Hematopoietic multipotent progenitor cell treated with erythropoietin and hydrocortisone succinate and interleukin-3 and kit ligand, for 17 days (in vitro differentiated cells): ENCODE measurements around the gene RTL9.
"Not testable (repeated sequence)": the region's sequence is repeated elsewhere in the genome, so short reads cannot be mapped to it uniquely, and the experiment has no call there.

Experiments used
- DNase-seq: peaks from one replicate; pipeline ENCODE4 v3.0.0-alpha.2; 2015; ENCODE audit warnings: low spot score

Gene RTL9

DNA sequence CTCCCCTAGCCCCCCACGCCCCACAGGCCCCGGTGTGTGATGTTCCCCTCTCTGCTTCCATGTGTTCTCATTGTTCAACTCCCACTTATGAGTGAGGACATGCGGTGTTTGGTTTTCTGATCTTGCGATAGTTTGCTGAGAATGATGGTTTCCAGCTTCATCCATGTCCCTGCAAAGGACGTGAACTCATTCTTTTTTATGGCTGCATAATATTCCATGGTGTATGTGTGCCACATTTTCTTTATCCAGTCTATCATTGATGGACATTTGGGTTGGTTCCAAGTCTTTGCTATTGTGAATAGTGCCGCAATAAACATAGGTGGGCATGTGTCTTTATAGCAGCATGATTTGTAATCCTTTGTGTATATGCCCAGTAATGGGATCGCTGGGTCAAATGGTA is 47.6 kb downstream of the RTL9 start:
- DNase-seq, result not testable (repeated sequence)

DNA sequence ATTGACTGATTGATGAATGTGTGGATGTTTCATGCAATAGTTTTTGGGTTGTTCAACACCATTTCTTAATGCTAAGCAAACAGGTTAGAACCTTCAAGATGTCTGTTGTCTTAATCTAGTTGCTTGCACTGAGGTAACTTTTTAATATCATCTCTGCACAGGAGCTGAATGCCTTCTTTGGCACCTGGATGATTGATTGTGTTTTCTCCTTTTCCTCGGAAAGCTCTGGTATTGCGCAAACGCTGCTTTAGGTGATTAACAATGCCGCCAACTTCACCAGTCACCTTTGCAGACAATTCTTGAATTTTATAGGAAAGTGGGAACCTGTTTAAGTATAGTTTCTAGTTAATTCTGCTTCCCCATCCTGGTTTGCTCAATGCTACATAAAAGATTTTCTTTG is 48.2 kb downstream of the RTL9 start:
- DNase-seq, result no peak

DNA sequence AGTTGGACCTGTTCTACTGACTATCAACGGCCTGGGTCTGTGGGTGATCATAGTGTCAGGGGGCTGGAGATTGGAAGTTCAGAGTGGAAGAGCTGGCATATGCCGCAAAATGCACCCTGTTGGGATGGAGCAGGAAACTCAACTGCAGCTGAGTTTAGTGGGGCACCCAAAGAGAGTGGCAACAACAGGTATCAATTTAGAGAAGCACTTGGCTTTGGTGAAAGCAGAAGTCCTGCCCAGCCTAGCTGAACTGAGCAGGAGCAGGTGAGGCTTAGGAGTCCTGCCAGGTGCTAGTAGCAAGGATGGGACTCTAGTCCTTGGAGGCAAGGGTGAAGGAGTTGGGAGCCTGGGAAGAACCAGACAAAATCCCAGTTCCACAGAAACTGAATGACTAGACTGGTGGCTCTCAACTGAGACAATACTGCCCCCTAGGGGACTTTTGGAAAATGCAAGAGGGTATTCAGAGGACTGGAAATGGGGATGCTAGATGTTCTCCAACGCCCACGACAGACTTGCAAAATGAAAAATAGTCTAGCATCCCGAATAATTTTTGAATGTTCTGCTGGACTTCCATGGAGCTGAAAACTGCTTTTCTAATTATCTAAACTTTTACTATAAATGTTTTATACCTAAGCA is 49.4 kb downstream of the RTL9 start:
- peak; percentile 89 for DNase-seq
